ENCODE data around the gene PDIK1L.

The PDIK1L gene

GRCh38 chr1:26153966-26154532, 42.4 kb downstream of the PDIK1L start:
- DNase-seq (ENCODE audit: insufficient read length, low spot score) (no peak), FAIRE-seq (no peak)

- no peak for DNase-seq (ENCODE audit: insufficient read length, low spot score)
Measured at GRCh38 chr1:26154750-26155149, 43.1 kb downstream of the PDIK1L start.

GRCh38 chr1:26155370-26156284, 44.0 kb downstream of the PDIK1L start:
- no peak for DNase-seq (ENCODE audit: insufficient read length, low spot score)
- no peak for FAIRE-seq

More at GRCh38 chr1:26154750-26155149, 43.1 kb downstream of the PDIK1L start:
- FAIRE-seq = no peak

GRCh38 chr1:26156285-26157038, 44.8 kb downstream of the PDIK1L start:
- FAIRE-seq (no peak), DNase-seq (ENCODE audit: insufficient read length, low spot score) (no peak)

GRCh38 chr1:26158271-26158907, 46.8 kb downstream of the PDIK1L start:
- no peak for DNase-seq (ENCODE audit: insufficient read length, low spot score)
- FAIRE-seq = no peak

GRCh38 chr1:26158908-26159742, 47.5 kb downstream of the PDIK1L start, which contains the start of gene FAM110D:
Gene FAM110D, plus strand, starts transcription at chr1:26159079. Its CDS starts 2,213 bp downstream, at chr1:26161292.
- DNase-seq (ENCODE audit: insufficient read length, low spot score) = no peak
- no peak for FAIRE-seq

GRCh38 chr1:26159743-26160039, 48.1 kb downstream of the PDIK1L start:
- no peak for FAIRE-seq
- DNase-seq (ENCODE audit: insufficient read length, low spot score) = no peak

GRCh38 chr1:26160527-26161414, 49.1 kb downstream of the PDIK1L start:
- no peak for DNase-seq (ENCODE audit: insufficient read length, low spot score)

GRCh38 chr1:26161415-26162219, 50.0 kb downstream of the PDIK1L start:
- no peak for DNase-seq (ENCODE audit: insufficient read length, low spot score)
- FAIRE-seq = no peak

More at GRCh38 chr1:26160527-26161414, 49.1 kb downstream of the PDIK1L start:
- FAIRE-seq = no peak

- FAIRE-seq = no peak
- no peak for DNase-seq (ENCODE audit: insufficient read length, low spot score)
Measured at GRCh38 chr1:26162220-26162709, 50.6 kb downstream of the PDIK1L start.

GRCh38 chr1:26163684-26164035, 52.0 kb downstream of the PDIK1L start:
- DNase-seq (ENCODE audit: insufficient read length, low spot score) (no peak), FAIRE-seq (no peak)

GRCh38 chr1:26164036-26164860, 52.6 kb downstream of the PDIK1L start:
- no peak for FAIRE-seq
- DNase-seq (ENCODE audit: insufficient read length, low spot score) = no peak

GRCh38 chr1:26164861-26165842, 53.5 kb downstream of the PDIK1L start:
- DNase-seq (ENCODE audit: insufficient read length, low spot score) (no peak), FAIRE-seq (no peak)

GRCh38 chr1:26166719-26167281, 55.2 kb downstream of the PDIK1L start:
- DNase-seq (ENCODE audit: insufficient read length, low spot score) (no peak), FAIRE-seq (no peak)

- DNase-seq (ENCODE audit: insufficient read length, low spot score) (no peak), FAIRE-seq (no peak)
Measured at GRCh38 chr1:26168410-26169197, 57.0 kb downstream of the PDIK1L start, which contains the start of gene C1orf232. Gene C1orf232, minus strand, starts transcription at chr1:26168963. Its CDS starts 464 bp downstream, at chr1:26168499.

All from HTR-8/SVneo (cell line).